HEK293 (cell line): ENCODE measurements around the gene SLC16A6.

Source experiments
- CTCF ChIA-PET: fragments of 350-600 bp; formaldehyde crosslinking; extraction: SDS; loops from one replicate; lab custom pipeline; 2021; ENCODE audit warnings: antibody characterized with exemption; lab: Yijun Ruan, JAX
- POLR2A ChIA-PET: fragments of 300-600 bp; formaldehyde crosslinking; extraction: SDS; loops from one replicate; lab custom pipeline; 2020; ENCODE audit warnings: antibody characterized with exemption, inconsistent platforms; lab: Yijun Ruan, JAX
- H3K27ac ChIP-seq: fragments of 200-500 bp; sonication (Bioruptor generic); 2 replicates; pipeline ENCODE4 v1.5.1; 2014; ENCODE audit warnings: low read depth, low read length, control low read depth, inconsistent platforms; ENCODE audit errors: extremely low read depth
- H3K36me3 ChIP-seq, 2 experiments: fragments of 200-500 bp in 1 of 2; sonication (Bioruptor generic) in 1 of 2; 1 replicate in 1 of 2; 2 replicates in 1 of 2; pipeline ENCODE4 v1.5.1; 2014 to 2017; ENCODE audit warnings: inconsistent platforms in 2 of 2, low read length in 2 of 2; ENCODE audit not compliant: control insufficient read depth in 2 of 2, insufficient read depth in 1 of 2
- H3K4me1 ChIP-seq: fragments of 200-500 bp; sonication (Bioruptor generic); 2 replicates; pipeline ENCODE4 v1.5.1; 2014; ENCODE audit warnings: mild to moderate bottlenecking, low read length, inconsistent platforms; ENCODE audit not compliant: control insufficient read depth, insufficient read depth
- H3K4me3 ChIP-seq: 2 replicates; pipeline ENCODE4 v1.5.1; 2011; ENCODE audit warnings: low read depth, mild to moderate bottlenecking, control low read depth, low read length, moderate library complexity
- H3K9me3 ChIP-seq: fragments of 200-500 bp; sonication (Bioruptor generic); 2 replicates; pipeline ENCODE4 v1.5.1; 2014; ENCODE audit warnings: low read depth, low read length, inconsistent platforms; ENCODE audit not compliant: control insufficient read depth, insufficient read depth
- HIC1 ChIP-seq: fragments of 450-650 bp; formaldehyde crosslinking; IDR thresholded peaks from 2 replicates; pipeline ENCODE4 v1.5.1; 2016; ENCODE audit warnings: missing biosample characterization, missing genetic modification characterization
- KLF9 ChIP-seq: fragments of 450-650 bp; formaldehyde crosslinking; IDR thresholded peaks from 2 replicates; pipeline ENCODE4 v1.5.1; 2016; ENCODE audit warnings: missing biosample characterization, missing genetic modification characterization, low read depth
- OVOL3 ChIP-seq: fragments of 450-650 bp; formaldehyde crosslinking; IDR thresholded peaks from 2 replicates; pipeline ENCODE4 v1.5.1; 2016; ENCODE audit warnings: missing biosample characterization, missing genetic modification characterization
- PBX3 ChIP-seq: sonication (generic); formaldehyde crosslinking; IDR thresholded peaks from 2 replicates; pipeline ENCODE4 v1.8.1; 2022; ENCODE audit warnings: mild to moderate bottlenecking, moderate library complexity, missing genetic modification reagents
- REST ChIP-seq: fragments of 450-650 bp; formaldehyde crosslinking; IDR thresholded peaks from 2 replicates; pipeline ENCODE4 v1.5.1; 2016; ENCODE audit warnings: missing biosample characterization, missing genetic modification characterization
- ZBTB48 ChIP-seq: fragments of 450-650 bp; formaldehyde crosslinking; IDR thresholded peaks from 2 replicates; pipeline ENCODE4 v1.5.1; 2016; ENCODE audit warnings: missing biosample characterization, missing genetic modification characterization
- ZFHX2 ChIP-seq: fragments of 450-650 bp; formaldehyde crosslinking; conservative IDR thresholded peaks from 2 replicates; pipeline ENCODE4 v1.5.1; 2016; ENCODE audit warnings: missing biosample characterization, missing genetic modification characterization
- ZNF26 ChIP-seq: fragments of 450-650 bp; formaldehyde crosslinking; IDR thresholded peaks from 2 replicates; pipeline ENCODE4 v1.5.1; 2016; ENCODE audit warnings: missing biosample characterization, missing genetic modification characterization
- ZNF266 ChIP-seq: fragments of 450-650 bp; formaldehyde crosslinking; IDR thresholded peaks from 2 replicates; pipeline ENCODE4 v1.5.1; 2016; ENCODE audit warnings: missing biosample characterization, missing genetic modification characterization, low read depth
- ZNF366 ChIP-seq: fragments of 450-650 bp; formaldehyde crosslinking; conservative IDR thresholded peaks from 2 replicates; pipeline ENCODE4 v1.5.1; 2016; ENCODE audit warnings: missing biosample characterization, missing genetic modification characterization
- ZNF48 ChIP-seq: fragments of 450-650 bp; formaldehyde crosslinking; IDR thresholded peaks from 2 replicates; pipeline ENCODE4 v1.5.1; 2016; ENCODE audit warnings: missing biosample characterization, missing genetic modification characterization
- ZNF544 ChIP-seq: fragments of 450-650 bp; formaldehyde crosslinking; IDR thresholded peaks from 2 replicates; pipeline ENCODE4 v1.5.0; 2017; ENCODE audit warnings: missing biosample characterization, missing genetic modification characterization
- ZNF549 ChIP-seq: fragments of 450-650 bp; IDR thresholded peaks from 2 replicates; pipeline ENCODE4 v1.5.1; 2018; ENCODE audit warnings: missing biosample characterization, missing genetic modification characterization, mild to moderate bottlenecking, inconsistent platforms, moderate library complexity
- ZNF629 ChIP-seq: fragments of 450-650 bp; formaldehyde crosslinking; IDR thresholded peaks from 2 replicates; pipeline ENCODE4 v1.5.1; 2017; ENCODE audit warnings: missing biosample characterization, missing genetic modification characterization
- ZNF639 ChIP-seq: fragments of 450-650 bp; formaldehyde crosslinking; IDR thresholded peaks from 2 replicates; pipeline ENCODE4 v1.5.1; 2016; ENCODE audit warnings: missing biosample characterization, missing genetic modification characterization
- ZNF670 ChIP-seq: fragments of 450-650 bp; formaldehyde crosslinking; IDR thresholded peaks from 2 replicates; pipeline ENCODE4 v1.5.1; 2016; ENCODE audit warnings: missing biosample characterization, missing genetic modification characterization, low read depth
- ZXDB ChIP-seq: fragments of 450-650 bp; formaldehyde crosslinking; IDR thresholded peaks from 2 replicates; pipeline ENCODE4 v1.5.1; 2016; ENCODE audit warnings: missing biosample characterization, missing genetic modification characterization

The SLC16A6 gene

GRCh38 chr17:68302066-68302564 is 11.2 kb upstream of the SLC16A6 start (continued):
- TF ChIP-seq ZNF26 (tag by site-specific recombination) = no peak
- no peak for TF ChIP-seq ZBTB48
- no peak for TF ChIP-seq ZXDB
- TF ChIP-seq ZNF48 (tag by site-specific recombination) = no peak
- no peak for TF ChIP-seq ZNF629 (tag by site-specific recombination)
- no peak for TF ChIP-seq ZNF544

GRCh38 chr17:68301438-68301959 is 10.6 kb upstream of the SLC16A6 start:
- POLR2A ChIA-PET = interaction anchor here (1.4 kb wide), 1 partner anchor 11 kb away, joined by 5 read pairs; the partner anchor contains the start of gene SLC16A6

More at GRCh38 chr17:68301438-68301959, 10.6 kb upstream of the SLC16A6 start:
- CTCF ChIA-PET = interaction anchor here (0.6 to 1.4 kb wide), 4 partner anchors 59 to 135 kb away, joined by 3 to 5 read pairs (median 4); no protein-coding TSS in a partner anchor
- Histone ChIP-seq H3K4me3 (no peak overlapping the region), H3K36me3 (no peaks in the 10 kb centered on the region), H3K9me3 (no peaks in the 10 kb centered on the region), H3K27ac (no peak overlapping the region), H3K4me1 (no peaks in the 10 kb centered on the region)
- TF ChIP-seq OVOL3 (tag by site-specific recombination) (no peak), ZNF366 (tag by site-specific recombination) (no peak), ZNF266 (tag by site-specific recombination) (no peak), HIC1 (tag by site-specific recombination) (no peak), ZNF670 (tag by site-specific recombination) (no peak), ZFHX2 (tag by site-specific recombination) (no peak), KLF9 (no peak), ZNF549 (tag by site-specific recombination) (no peak), PBX3 (CRISPR knock-in tag) (no peak), REST (tag by site-specific recombination) (no peak), ZNF639 (tag by site-specific recombination) (no peak)
